Skeletal muscle satellite cell (primary cell): ENCODE results near the gene GGA3.

ENCODE experiments used
- H3K27me3 ChIP-seq: 2 replicates; pipeline ENCODE4 v1.7.0; 2013; ENCODE audit warnings: low read length; ENCODE audit not compliant: control insufficient read depth, insufficient read depth
- H3K36me3 ChIP-seq: 2 replicates; pipeline ENCODE4 v1.7.0; 2013; ENCODE audit warnings: mild to moderate bottlenecking, control low read depth, low read length; ENCODE audit not compliant: insufficient read depth
- H3K4me1 ChIP-seq: 2 replicates; pipeline ENCODE4 v1.7.0; 2013; ENCODE audit warnings: low read length; ENCODE audit not compliant: control insufficient read depth, insufficient read depth
- H3K4me2 ChIP-seq: 2 replicates; pipeline ENCODE4 v1.7.0; 2013; ENCODE audit warnings: mild to moderate bottlenecking, low read length
- H3K4me3 ChIP-seq: 2 replicates; pipeline ENCODE4 v1.7.0; 2013; ENCODE audit warnings: low read length
- H3K9ac ChIP-seq: 2 replicates; pipeline ENCODE4 v1.7.0; 2013; ENCODE audit warnings: mild to moderate bottlenecking, low read depth, low read length, moderate library complexity
- H3K9me3 ChIP-seq: replicated peaks from 2 replicates; pipeline ENCODE4 v1.7.0; 2013; ENCODE audit warnings: mild to moderate bottlenecking, control low read depth, low read length

Gene GGA3

DNA sequence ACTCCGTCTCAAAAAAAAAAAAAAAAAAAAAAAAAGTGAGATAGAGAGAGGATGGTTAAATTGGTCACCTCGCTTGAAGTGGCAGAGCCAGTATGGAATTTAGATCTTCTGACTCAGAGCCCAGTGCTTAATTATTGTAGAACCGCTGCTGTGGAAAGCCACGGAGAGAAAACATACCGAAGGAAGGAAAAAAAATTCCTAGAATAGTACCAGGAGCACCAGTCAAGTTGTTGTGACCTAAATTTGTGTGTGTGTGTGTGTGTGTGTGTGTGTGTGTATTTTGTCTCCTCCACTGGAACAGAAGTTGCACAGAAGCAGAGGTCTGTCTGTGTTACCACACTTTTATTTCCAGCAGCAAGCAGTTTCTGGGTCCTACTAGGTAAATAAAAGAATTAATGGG is 66.5 kb downstream of the GGA3 start:
- Histone ChIP-seq H3K4me3 (no peak overlapping the region), H3K4me1 (no peaks in the 10 kb centered on the region), H3K36me3 (no peaks in the 10 kb centered on the region), H3K9ac (no peak overlapping the region), H3K27me3 (no peaks in the 10 kb centered on the region), H3K4me2 (no peak overlapping the region), H3K9me3 (no peaks in the 10 kb centered on the region)

DNA sequence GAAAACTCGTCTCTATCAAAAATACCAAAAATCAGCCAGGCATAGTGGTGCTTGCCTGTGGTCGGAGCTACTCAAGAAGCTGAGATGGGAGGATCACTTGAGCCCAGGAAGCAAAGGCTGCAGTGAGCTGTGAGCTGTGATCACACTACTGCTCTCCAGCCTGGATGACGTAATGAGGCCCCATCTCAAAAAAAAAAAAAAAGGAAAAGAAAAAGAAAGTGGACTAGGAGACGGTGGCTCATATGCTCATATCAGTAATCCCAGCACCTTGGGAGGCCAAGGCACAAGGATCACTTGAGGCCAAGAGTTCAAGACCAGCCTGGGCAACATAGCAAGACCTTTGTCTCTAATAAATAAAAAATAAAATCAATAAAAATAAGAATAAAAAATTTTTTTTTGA is 69.8 kb downstream of the GGA3 start:
- H3K4me2 ChIP-seq = no peak overlapping the region
- no peak overlapping the region for H3K9ac ChIP-seq
- H3K9me3 ChIP-seq = no peaks in the 10 kb centered on the region
- peaks cover 4% of the 10 kb centered on the region for H3K4me1 ChIP-seq
- no peak overlapping the region for H3K4me3 ChIP-seq
- H3K36me3 ChIP-seq = no peaks in the 10 kb centered on the region
- no peaks in the 10 kb centered on the region for H3K27me3 ChIP-seq

DNA sequence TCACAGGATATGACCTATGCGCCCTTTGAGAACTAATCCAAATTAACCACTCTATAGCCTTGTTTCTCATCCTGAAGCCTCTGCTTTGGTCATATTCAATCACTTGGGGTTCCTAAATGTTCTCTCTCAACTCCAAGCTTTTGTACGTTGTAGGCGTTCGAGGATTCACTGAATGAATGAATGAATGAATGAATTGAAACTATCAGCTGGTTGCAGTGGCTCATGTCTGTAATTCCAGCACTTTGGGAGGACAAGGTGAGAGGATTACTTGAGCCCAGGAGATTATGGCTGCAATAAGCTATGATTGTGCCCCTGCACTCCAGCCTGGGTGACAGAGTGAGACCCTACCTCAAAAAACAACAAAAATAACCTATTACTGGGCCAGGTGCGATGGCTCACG is 72.8 kb downstream of the GGA3 start:
- Histone ChIP-seq H3K4me2 (no peak overlapping the region), H3K4me1 (peaks cover 4% of the 10 kb centered on the region), H3K27me3 (no peaks in the 10 kb centered on the region), H3K9ac (no peak overlapping the region), H3K4me3 (no peak overlapping the region), H3K9me3 (no peaks in the 10 kb centered on the region), H3K36me3 (no peaks in the 10 kb centered on the region)
